ENCODE measurements around the gene SGF29.
"Not testable (repeated sequence)": the region's sequence is repeated elsewhere in the genome, so short reads cannot be mapped to it uniquely, and the experiment has no call there.

Gene SGF29

DNA sequence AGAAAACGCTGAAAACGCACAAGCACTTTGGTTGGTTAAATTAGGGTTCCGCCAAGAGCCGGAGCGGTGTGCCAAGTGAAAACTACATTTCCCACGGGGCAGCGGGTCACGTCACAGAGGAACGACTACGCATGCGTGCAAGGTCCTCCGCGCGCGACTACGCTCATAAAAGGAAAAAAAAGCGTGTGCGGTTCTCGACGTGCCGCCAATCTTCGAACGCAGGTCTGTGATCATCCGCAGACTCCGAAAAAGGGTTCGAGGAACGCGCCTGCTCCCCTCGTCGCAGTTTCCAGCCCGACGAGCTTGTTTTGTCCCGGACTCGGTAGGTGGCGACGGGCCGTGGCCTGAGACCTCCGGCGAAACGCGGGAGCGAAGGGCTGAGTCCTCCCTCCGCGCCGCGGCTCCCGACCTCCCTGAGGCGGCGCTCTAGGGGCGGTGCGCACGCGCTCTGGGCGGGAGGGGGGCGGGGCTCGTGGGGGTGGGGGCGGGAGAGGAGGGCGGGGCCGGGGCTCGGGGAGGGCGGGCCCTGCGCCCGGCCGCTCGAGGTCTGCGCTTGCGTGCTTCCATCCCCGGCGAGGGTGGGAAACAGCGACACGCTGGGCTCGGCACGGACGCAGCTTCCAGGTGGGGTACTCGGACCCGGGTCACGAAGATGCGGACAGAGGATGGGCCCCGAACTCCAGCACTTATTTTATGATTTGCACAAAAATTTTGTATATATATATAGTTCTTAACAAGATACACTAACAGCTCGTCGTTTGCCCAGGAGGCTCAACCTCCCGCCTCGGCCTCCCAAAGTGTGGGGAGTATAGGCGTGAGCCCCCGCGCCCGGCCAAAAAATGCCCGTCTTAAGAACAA is at the start of gene SGF29:
TSS of gene SGF29 (plus strand) at position 145 of the 858 bp plus-strand sequence. CDS start 27,150 bp downstream, outside the sequence.
- DNase-seq (ENCODE audit: low spot score) = peak; percentile 94

DNA sequence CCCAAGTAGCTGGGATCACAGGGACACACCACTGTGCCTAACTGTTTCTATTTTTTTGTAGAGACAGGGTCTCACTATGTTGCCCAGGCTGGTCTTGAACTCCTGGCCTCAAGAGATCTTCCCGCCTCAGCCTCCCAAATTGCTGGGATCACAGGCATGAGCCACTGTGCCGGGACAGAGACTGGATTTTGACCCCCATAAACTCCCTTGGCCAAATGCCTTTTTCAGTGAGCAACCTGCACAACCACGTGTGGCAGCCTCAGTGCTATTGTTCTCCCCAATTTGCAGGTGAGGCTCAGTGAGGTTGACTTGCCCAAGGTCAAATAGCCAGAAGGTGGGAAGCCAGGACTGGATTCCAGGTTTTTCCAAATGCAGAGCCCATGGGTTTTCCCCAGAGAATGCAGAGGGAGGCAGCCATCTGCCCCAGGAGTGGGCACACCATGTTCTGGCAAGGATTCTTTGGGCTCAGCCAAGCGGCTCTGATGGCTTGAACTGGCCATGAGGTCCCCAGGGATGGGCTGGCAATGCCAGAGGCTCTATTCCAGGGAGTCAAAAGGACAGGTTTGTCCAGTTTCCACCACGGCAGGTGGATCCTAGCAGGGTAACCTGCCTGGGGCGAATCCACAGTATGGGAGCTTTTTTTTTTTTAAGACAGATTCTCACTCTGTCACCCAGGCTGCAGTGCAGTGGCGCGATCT is 48.9 kb upstream of the SGF29 start:
- no peak for DNase-seq (ENCODE audit: low spot score)

DNA sequence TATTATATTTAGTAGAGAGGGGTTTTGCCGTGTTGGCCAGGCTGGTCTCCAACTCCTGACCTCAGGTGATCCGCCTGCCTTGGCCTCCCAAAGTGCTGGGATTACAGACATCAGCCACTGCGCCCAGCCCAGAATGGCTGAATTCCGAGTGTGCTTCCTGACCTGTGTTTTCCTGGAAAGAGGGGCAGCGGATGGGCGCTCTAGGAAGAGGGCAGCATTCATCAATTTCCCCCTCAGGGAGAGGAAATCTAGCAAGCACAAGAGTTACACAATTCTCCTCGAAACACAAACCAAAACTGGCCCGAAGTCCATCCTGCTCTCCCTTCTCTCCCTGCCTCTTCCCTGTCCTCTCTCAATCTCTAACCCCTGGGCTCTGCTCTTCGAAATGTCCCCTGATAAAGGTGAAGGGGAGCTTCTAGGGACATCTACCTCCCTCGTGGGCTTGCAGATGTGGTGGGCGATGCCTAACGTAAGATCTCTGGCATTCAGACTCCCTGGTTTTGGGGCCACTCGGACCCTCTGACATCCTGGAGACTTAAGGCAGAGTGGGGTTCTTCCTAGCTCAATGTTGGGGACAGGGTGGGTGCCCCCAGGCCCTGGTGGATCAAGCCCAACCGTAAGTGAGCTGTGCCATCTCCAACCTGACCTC is 48.1 kb upstream of the SGF29 start:
- DNase-seq (ENCODE audit: low spot score) = no peak

DNA sequence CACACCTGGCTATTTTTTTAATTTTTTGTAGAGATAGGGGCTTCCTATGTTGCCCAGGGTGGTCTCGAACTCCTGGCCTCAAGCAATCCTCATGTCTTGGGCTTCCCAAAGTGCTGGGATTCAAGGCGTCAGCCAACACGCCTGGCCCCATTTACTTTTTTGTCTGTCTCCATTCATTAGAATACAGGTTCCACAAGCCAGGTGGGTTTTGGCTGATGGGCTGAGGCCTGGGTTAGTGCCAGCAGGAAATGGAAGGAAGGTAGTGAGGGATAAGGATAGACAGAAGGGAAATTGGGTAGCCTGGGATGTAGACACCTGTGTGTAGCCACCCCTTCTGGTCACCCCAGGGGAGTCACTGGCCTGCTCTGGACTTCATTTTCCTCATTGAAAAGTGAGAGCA is 42.7 kb upstream of the SGF29 start:
- DNase-seq (ENCODE audit: low spot score) = no peak

DNA sequence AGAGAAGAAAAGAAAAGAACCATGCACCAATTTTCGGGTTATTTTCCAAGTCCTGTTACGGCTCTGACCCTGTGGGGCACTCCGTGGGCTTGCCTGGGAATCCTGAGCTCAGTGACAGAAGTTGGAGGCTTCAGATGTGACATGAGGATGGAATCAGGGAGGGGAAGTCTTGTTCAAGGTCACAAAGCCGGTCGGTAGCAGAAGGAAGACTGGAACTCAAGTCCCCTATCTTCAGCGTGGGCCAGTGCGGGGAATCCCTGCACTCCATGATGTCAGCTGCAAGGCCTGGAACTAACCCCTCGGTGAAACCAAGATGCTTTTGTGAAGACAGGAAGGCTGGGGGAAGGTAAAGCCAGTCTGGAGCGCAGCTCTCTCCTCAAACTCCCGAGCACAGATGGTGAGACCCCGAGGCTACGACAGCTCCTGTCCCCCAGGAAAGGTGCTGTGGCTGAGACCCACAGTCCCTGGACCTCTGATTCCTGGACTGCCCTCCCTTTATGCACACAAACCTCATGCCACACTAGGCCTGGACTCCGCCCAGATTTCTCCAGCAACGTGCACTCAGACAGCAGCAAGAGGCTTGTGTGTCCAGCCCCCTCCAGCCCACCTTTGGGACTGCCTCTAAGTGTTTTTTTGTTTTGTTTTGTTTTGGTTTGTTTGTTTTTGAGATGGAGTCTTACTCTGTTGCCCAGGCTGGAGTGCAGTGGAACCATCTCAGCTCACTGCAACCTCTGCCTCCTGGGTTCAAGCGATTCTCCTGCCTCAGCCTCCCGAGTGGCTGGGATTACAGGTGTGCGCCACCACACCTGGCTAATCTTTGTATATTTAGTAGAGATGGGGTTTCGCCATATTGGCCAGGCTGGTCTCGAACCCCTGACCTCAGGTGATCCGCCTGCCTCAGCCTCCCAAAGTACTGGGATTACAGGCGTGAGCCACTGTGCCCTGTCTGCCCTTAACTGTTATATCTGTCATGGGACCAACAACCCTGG is 41.6 kb upstream of the SGF29 start:
- DNase-seq (ENCODE audit: low spot score) = no peak

DNA sequence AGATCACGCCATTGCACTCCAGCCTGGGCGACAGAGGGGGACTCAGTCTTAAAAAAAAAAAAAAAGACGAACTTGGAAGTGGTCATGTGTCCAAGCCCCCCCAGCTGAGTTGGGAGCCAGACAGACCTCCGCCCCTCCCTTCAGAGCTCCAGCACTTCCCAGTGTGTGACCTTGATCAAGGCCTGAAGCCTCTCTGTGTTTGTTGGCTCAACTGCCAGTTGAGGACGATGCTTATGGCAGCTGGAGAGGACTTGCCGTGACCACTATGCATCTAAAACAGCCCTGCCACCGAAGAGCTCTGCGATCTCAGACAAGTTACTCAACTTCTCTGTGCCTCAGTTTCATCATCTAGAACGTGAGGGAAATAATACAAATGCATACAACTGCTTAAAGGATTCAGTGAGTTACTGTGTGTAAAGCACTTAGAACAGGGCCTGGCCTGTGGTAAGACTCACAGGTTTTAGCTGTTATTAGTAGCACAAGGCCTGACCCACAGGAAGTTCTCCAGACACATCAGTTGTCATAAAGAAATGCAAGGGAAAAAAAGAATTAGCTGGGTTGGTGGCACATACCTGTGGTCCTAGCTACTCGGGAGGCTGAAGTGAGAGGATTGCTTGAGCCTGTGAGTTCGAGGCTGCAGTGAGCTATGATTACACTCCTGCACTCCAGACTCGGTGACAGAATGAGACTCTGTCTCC is 40.1 kb upstream of the SGF29 start:
- no peak for DNase-seq (ENCODE audit: low spot score)

DNA sequence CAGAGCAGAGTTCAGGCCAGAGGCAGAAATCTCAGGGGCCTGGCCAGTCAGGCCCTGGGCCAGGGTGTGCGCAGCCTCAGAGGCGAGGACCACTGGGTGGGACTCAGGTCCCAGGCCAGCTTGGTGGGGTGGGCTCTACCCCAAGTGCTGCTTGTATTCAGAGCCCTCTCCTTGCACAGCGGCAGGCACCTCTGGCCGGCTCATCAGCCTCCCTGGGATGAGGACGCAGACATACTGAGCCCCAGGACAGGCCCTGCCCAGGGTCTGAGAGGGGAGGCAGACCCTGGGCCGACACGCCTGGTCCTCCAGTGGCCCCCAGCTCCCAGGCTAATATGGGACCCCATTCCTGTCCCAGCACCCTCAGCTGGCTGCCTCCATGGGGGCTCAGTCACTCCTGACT is 39.5 kb upstream of the SGF29 start:
- no peak for DNase-seq (ENCODE audit: low spot score)

DNA sequence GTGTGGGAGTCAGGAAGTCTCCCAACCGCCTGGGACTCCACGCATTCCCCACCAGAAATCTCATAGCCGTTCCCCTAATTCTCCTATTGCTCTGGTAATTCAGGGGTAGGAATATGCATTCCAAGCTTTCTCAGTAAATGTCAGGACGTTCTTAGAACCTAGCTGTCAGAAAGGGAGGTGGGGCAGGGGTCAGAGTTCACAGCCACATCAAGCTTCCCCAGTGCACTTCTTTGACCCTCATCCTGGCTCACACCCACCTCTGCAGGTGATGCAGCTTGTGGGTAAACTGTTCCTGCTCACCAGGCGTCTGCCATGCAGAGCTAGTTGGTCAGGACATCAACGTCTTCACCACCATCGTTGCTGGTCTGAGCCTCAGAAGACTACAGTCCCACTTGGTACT is 33.0 kb upstream of the SGF29 start:
- DNase-seq (ENCODE audit: low spot score) = no peak

DNA sequence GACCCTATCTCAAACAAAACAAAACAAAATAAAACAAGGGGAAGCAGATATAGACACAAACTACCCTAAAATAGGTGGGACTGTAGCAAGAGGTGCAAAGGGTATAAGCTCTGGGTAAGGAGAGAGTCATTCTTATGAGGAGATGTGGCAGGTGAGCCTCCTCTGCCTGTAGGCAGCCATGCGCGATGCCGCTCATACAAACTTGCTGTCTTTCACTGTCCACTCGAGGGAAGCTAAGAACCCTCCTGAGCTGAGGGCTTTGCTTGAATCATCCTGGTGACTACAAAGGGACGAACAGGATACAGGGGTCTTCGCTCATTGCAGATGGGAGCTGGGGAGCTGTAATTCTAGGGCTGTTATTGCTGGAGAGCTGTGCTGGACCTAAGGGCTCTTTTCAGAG is 32.3 kb upstream of the SGF29 start:
- no peak for DNase-seq (ENCODE audit: low spot score)

DNA sequence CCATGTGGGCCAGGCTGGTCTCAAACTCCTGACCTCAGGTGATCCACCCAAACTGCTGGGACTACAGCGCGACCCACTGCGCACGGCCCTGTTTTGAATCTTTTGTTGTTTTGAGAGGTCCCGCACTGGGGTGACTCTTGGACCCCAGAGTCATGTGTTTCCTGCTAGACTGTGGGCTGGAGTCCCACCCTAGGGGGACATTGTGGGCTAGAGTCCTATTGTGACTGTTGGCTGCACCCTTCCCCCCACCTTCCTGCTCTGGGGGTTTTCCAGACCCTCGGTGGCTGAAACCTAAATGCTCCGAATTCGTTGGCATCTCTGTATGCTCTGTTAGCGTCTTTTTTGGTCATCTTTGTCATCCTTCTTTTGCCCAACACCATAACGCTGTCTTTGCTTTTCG is 30.9 kb upstream of the SGF29 start:
- DNase-seq (ENCODE audit: low spot score) = no peak

DNA sequence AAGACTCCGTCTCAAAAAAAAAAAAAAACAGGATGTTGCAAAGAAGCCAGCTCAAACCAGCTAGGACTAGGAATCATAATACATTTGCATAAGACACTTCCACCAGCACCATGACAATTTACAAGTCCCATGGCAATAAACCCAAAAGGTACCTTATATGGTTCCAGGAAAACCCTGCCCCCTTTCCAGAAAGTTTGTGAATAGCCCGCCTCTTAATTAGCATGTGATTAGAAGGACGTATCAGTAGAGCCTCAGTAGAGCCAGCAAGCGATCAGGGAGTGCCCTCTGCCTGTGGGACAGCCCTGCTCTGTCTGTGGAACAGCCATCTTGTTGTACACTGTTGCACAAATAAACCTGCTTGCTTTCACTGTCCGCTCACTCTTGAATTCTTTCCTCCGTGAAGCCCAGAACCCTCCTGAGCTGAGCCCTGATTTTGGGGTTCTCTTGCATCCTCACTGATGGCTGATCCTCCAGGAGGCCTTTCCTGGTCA is 29.0 kb upstream of the SGF29 start:
- no peak for DNase-seq (ENCODE audit: low spot score)

DNA sequence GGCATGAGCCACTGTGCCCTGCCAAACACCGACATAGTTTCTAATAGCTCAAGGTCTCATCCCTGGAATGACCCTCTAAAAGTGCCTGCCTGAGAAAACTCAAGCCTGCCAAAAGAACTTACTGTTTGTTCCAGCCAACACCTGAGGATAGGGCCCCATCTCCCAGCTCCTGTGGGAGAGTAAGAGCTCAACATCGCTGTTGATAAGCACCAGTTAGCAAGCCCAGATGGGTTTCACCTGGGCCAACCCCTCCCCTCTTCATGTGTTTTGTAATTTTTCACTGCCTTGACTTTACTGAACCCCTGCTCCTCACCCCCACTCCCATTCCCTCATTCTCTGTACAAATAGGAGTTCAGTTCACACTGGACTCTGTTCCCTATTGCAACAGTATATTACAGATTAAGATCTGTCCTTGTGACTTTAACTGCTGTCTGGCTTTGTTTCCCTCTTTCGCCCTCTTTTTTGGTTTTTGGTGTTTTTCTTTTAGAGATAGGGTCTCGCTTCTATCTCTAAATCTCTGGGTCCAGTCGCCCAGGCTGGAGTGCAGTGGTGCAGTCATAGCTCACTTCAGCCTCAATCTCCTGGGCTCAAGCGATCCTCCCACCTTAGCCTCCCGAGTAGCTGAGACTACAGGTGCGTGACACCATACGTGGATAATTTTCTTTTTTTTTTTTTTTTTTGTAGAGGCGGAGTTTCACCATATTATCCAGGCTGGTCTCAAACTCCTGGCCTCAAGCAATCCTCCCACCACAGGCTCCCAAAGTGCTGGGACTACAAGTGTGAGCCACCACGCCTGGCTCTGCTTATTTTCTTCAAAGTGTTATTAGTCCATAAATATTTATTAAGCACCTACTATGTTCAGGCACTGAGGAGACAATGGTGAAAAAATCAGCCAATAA is 27.3 kb upstream of the SGF29 start:
- no peak for DNase-seq (ENCODE audit: low spot score)

DNA sequence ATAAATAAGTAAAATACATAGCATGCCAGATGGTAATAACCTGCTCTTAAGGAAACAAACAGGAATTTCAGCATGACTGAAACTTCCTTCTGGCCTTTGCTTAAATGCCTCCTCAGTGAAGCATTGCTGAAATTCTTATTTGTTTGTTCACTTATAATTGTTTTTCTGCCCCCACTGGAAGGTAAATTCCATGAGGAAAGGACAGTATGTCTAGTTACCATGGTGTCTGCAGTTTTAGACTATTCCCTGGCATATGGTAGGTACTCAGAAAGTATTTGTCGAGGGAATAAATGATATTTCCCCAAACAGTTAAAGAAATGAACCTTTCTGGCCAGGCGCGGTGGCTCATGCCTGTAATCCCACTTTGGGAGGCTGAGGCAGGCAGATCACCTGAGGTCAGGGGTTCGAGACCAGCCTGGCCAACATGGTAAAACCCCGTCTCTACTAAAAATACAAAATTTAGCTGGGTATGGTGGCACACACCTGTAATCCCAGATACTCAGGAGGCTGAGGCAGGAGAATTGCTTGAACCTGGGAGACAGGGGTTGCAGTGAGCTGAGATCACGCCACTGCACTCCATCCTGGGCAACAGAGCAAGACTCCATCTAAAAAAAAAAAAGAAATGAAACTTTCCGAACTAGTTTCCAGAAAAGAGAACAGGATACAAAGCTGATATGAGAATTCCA is 26.5 kb upstream of the SGF29 start:
- DNase-seq (ENCODE audit: low spot score) = not testable (repeated sequence)

DNA sequence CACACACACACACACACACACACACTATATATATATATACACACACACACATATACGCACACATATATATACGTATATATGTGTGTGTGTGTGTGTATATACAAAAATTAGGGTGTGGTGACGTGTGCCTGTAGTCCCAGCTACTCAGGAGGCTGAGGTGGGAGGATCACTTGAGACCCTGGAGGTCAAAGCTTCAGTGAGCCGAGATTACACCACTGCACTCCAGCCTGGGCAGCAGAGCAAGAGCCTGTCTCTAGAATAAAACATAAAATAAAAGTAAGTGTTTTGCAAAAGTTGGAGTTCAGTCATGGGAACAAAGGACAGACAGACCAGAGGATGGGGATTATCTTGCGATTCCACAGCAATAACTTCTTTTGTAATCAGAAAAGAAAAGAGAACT is 25.7 kb upstream of the SGF29 start:
- no peak for DNase-seq (ENCODE audit: low spot score)

DNA sequence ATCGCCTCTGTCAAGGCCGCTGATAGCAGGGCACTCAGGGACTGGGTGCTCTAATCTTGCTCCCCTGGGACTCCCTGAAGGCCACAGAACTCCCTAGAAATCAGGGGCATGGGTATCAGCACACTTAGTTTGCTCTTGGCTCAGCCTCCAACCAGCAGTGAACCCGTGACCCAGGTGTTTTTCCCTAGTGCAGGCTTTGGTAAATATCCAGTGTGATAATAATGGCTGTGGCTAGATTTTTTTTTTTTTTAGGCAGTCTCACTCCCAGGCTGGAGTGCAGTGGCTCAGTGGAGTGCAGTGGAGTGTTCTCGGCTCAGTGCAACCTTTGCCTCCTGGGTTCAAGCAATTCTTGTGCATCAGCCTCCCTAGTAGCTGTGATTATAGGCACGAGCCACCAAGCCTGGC is 25.3 kb upstream of the SGF29 start:
- DNase-seq (ENCODE audit: low spot score) = no peak

DNA sequence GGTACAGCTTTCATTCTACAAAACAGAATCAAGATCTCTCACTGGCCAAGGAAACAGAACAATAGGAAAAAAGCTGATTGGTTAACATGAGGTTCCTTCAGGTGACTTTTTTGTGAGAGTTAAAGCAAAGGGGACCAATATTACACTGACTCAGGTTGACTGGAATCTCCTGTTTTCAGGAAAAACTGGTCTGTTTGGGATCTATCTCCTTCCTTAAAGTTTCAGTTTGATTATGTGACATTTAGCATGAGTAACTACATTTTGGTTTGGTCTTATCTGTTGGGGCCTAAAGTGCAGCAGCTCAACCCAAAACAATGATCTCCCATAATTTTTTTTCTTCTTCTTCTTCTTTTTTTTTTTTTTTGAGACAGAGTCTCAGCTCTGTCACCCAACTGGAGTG is 24.6 kb upstream of the SGF29 start:
- DNase-seq (ENCODE audit: low spot score) = no peak

DNA sequence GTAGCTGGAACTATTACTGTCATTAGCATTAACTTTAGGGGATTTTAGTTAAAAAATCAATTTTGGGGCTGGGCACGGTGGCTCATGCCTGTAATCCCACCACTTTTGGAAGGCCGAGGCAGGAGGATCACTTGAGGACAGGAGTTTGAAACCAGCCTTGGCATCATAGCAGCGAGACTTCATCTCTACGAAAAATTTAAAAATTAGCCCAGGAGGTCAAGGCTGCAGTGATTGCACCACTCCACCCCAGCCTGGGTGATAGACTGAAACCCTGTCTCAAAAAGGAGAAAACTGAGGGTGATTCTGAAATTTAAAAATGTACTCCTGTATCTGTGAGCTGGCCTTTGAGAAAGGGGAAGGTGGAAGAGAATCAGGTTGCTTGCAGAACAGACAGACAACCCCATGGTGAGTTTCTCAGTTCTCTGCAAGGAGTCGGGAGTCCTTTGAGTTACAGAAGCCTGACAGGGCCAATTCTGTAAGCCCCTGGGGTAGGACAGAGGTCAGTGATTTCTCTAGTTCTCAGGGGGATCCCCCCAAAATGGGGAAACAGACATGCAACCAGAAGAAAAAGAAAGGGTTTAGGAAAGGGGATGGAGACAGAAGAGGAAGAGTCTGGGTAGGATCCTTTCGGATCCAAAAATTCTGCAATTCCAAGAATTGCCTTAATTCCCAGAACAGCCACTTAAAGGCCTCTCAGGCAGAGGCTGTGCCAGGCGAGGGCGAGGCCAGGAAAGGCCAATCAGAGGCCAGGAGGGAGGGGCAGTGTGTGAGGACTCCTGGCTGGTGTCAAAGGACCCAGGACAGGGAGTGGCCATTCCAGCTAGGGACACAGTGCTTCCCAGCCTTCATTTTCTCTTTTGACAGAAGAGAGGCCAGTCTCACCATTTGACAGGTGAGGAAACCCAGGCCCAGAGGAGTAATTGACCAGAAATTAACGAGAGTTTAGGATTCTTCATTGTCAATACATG is 21.7 kb upstream of the SGF29 start:
- no peak for DNase-seq (ENCODE audit: low spot score)
